NOMO-1 treated with DMSO at 0.1 percent for 48 hours (cell line): ENCODE results near the gene ANO2.

Experiments
- DNase-seq: peaks from one replicate; lab custom pipeline; 2025; ENCODE audit not compliant: unreplicated experiment; lab: John Stamatoyannopoulos, UW

ANO2 gene

DNA sequence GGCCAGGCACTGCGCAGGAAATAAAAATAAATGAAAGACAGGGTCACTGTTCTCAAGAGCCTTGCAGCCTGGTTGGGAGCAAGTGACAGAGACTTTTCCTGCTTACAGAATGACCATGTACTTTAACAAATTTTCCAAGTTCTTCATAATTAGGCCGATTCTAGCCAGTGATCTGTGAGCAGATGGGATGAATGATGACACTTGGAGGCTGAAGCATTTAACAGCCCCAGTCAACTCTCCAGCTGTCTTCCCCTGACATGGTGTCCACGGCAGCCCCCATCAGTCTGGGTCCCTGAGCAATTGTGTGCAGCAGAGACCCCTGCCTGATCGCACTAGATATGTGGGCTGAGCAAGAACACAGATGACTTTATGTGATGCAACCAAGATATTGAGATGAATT is 314.3 kb downstream of the ANO2 start:
- DNase-seq = no peak

DNA sequence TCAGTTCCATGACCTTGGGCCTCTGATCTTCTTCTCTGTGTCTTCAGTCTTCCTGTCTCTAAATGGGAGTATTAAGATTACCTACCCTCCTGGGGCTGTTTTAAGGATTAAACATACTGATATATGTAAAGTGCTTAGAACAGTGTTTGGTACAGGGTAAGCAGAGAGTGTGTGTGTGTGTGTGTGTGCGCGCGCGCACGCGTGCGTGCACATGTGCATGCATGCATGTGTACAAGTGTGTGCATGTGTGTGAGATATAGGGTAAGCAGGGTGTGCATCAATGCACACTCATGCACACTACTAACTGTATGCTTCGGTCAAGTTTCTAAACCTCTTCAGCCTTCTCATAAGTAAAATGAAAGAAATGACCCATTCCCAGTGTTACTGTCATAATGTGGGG is 316.6 kb downstream of the ANO2 start:
- DNase-seq = no peak

GRCh38 chr12:5627053-5627630 is 317.9 kb downstream of the ANO2 start:
- DNase-seq = no peak

GRCh38 chr12:5626151-5626550 is 318.9 kb downstream of the ANO2 start:
- no peak for DNase-seq

DNA sequence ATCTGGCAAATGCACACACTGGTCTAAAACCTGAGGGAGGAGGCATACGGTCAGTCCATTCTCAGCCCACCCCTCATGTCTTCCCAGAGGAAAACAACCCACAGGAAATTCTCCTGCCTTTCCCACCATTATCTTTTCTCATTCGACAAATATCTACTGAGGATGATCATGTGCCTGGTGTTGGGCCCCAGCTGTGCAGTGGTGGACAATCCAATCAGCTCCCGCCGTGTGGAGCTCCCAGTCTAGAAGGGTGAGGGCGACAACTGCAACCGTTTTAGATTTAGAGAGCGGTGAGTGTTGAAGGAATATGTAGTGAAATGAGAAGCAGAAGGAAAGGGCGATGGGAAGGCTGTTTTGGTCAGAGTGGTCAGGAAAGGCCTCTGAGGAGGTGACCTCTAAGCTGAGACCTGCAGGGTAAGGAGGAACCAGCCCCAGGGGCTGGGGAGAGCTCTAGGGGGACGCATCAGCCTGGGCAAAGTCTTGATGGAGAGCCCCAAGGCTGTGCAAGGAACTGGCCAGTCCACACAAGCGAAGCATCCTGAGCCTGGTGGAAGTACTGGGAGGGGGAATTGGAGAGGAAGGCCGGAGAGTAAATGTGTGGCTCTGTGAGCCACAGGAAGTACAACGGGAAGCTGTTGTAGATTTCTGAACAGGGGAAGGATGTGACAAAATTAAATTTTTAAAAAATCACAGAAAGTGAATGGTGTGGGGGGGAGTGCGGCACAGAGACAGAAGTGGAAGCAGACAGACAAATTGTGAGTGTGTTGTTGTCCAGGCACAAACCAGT is 320.4 kb downstream of the ANO2 start:
- no peak for DNase-seq

DNA sequence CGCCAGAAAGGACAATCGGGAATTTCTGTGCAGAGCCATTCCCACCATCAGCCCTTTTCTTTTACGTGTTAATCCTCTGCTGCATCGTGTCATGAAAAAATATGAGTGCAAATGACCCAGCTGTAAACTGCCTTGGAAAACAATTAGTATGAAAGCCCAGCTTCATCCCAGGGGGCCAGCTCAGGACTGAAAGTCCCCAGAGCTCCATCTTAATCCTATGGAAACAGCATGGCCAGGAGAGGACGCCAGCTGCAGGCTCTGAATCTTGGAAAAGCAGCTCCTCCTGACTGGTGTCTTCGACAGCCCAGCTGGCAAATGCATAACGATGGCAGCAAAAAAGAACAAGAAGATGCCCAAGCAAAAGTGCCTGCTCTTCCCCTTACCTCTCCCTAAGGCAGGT is 321.6 kb downstream of the ANO2 start:
- no peak for DNase-seq

- DNase-seq = no peak
These were observed 322.8 kb downstream of the ANO2 start for GRCh38 chr12:5622280-5622679.

DNA sequence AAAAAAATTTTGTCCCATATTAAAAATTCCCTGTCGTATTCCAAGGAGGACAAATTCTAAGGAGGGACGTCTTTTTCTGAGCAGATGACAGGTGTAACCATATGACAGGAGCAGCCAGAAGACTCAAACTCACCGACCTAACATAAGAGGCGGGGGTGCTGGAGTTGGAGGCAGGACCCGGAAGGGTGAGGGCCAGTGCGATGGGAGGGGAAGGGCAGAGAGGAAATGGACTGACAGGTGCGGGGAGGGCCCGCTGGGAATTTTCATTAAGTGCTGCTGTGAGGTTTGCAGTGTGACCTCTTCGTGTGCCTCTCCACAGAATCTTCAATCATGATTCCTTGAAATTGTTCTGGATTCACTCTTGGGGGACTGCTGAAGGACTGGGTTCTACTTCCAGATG is 323.7 kb downstream of the ANO2 start:
- DNase-seq = no peak

GRCh38 chr12:5620896-5621295 is 324.2 kb downstream of the ANO2 start:
- no peak for DNase-seq

DNA sequence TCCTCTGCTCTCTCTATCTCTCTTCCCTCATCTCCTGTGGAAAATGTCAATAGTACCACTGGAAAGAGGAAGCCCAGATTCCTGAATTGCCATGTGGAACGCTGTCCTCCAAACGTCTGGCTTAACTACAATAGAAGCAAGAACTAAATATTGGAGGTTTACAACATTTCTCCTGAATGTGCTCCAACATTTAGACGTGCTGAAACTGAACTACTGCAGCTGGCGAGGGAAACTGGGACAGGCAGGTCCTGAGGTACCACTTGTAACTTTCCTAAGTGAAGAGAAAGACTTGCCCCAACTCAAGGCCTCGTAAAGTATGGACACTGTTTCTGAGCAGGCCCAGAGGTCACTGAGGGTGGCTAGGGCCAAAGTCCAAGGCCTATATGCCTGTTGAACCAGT is 325.4 kb downstream of the ANO2 start:
- DNase-seq = no peak

- DNase-seq = no peak
These were observed 328.2 kb downstream of the ANO2 start for GRCh38 chr12:5616854-5617253.

GRCh38 chr12:5615760-5616159 is 329.3 kb downstream of the ANO2 start:
- DNase-seq = no peak

GRCh38 chr12:5614256-5614655 is 330.8 kb downstream of the ANO2 start:
- no peak for DNase-seq

- no peak for DNase-seq
These were observed 332.3 kb downstream of the ANO2 start for GRCh38 chr12:5612556-5613410.

- no peak for DNase-seq
These were observed 333.9 kb downstream of the ANO2 start for GRCh38 chr12:5611162-5611561.

DNA sequence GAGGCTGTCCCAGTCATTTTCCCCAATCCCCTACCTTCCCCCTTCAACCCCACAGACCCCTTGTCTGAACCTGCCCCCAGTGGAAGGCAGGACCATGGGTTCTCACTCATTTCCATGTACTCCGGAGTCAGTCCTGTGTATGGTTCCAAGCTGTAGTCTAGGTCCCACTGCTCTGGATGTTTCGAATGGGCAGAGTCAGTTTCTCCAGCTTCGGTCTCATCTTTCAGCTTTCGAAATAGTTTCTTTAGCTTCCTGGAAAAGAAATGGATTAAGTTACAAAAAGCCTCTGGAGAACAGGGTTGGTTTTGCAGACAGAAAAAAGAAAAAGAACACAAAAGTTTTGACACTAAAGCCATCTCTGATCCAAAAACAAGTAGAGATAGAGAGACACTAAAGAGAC is 345.7 kb downstream of the ANO2 start:
- DNase-seq = no peak

DNA sequence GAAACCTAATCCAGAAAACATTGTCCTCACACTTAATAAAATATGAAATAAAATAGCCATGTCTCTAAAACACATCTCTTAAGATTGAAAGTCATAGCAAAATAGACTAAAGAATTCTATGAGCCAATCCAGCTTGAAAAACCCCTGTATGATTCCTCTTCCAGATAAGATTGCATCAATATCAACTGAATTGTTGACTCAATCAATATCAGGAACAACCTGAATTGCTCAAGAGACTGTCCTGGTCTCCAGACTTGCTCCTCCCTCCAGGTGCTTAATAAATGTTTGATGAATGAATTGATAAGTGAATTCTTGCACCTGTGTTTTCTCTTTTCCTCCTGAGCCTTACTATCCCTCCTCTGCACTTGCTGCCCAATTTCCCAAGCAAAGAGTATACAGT is 351.1 kb downstream of the ANO2 start:
- no peak for DNase-seq

DNA sequence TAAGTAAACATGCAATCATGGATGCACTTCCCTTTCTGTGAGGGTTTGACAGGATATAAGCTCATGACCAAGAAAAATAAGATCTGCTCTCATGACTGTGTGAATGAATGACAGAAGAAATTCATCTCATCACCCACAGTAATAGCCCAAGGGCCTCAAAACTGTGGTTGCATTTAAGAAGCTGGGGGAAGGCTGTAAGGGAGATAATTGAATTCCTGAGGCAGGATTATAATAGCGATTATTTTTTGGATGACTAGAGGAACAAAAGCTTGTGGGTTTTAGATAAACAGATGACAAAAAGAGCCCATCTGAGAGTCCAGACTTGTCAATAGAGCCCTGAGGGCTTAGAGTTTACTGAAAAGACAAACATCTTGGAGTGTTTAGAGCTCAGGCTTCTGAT is 352.0 kb downstream of the ANO2 start:
- DNase-seq = no peak

DNA sequence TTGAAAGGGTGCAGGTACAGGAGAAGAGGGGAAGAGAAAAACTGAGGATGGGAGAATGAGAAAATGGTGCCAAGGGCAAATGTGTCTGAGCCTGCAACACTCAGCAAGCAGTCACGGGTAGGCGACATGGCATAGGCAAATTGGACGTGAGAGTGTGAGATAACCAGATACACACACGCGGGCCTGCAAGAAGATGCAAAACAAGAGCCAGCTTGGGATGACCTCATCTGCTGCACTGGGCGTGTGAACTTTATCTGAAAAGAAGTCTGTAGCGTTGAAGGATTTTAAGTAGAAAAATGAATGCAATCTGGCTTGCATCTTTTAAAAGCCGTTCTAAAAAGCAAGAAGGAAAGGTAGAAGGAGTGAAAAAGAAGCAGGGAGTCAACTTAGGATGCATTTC is 352.7 kb downstream of the ANO2 start:
- DNase-seq = no peak

- DNase-seq = no peak
These were observed 354.7 kb downstream of the ANO2 start for GRCh38 chr12:5590316-5590715.

DNA sequence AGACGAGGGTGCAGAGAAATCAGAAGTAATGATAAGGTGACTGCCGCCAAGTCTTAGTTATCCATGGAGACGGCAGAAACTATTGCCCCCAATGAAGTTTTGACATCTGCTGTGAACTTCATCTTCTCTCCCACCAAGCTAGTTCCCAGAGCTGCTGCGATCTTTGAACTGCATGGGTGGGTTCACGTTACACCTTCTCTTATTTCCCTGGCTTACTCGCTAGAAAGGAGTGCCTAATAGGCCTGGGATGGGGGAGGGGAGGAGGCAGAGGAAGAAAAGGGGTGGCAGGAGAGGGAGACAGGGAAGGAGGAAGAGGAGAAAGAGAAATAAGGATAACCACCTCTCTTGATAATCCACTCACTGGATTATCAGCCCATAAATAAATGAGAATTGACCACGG is 356.0 kb downstream of the ANO2 start:
- DNase-seq = no peak

- no peak for DNase-seq
These were observed 356.5 kb downstream of the ANO2 start for GRCh38 chr12:5588591-5588990.
